ENCODE measurements around the gene CABCOCO1. TPM values are rescaled to one million over a fixed set of nuclear protein-coding genes. Genes with fewer than 3 reads are reported as not detected.

CABCOCO1 gene
- total RNA-seq, 1 donor from 2014 or later = not detected

DNA sequence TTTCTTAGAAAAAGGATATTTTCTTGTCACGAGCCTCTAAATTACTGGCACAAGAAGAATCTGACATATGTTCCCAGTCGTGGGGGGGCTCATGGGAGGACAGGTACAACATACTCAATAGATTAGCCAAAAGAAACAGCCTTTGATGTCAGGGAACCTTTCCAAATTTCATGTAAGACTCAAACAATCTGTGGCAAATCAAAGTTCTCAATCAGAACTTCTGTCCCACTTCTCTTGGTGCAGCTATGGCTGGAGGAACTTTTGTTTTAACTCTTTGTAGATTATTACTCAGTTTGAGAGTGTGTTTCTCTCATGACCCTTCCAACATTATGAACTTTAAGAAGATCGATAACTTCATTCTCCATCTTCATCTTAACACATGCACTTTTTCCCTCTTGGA is 124.4 kb downstream of the CABCOCO1 start:
- Histone ChIP-seq H3K9me3 (ENCODE audit: low read depth) (no peaks in the 10 kb centered on the region), H2AFZ (replicated peaks) (no peak overlapping the region), H3K79me2 (ENCODE audit: low read depth) (no peaks in the 10 kb centered on the region), H3F3A (ENCODE audit: low read depth) (no peaks in the 10 kb centered on the region), H3K36me3 (no peaks in the 10 kb centered on the region), H3K4me2 (no peak overlapping the region), H3K27ac (no peak overlapping the region), H3K4me1 (no peaks in the 10 kb centered on the region), H3K27me3 (no peaks in the 10 kb centered on the region), H4K20me1 (ENCODE audit: low read depth) (no peaks in the 10 kb centered on the region), H3K4me3 (no peak overlapping the region), H3K9ac (no peak overlapping the region)
- H3K36me3 Mint-ChIP-seq = no peaks in the 10 kb centered on the region
- peaks cover 5% of the 10 kb centered on the region for H3K27me3 Mint-ChIP-seq (ENCODE audit: insufficient read depth, low read depth)
- no peak overlapping the region for H3K4me3 Mint-ChIP-seq
- TF ChIP-seq, protein P1, sequence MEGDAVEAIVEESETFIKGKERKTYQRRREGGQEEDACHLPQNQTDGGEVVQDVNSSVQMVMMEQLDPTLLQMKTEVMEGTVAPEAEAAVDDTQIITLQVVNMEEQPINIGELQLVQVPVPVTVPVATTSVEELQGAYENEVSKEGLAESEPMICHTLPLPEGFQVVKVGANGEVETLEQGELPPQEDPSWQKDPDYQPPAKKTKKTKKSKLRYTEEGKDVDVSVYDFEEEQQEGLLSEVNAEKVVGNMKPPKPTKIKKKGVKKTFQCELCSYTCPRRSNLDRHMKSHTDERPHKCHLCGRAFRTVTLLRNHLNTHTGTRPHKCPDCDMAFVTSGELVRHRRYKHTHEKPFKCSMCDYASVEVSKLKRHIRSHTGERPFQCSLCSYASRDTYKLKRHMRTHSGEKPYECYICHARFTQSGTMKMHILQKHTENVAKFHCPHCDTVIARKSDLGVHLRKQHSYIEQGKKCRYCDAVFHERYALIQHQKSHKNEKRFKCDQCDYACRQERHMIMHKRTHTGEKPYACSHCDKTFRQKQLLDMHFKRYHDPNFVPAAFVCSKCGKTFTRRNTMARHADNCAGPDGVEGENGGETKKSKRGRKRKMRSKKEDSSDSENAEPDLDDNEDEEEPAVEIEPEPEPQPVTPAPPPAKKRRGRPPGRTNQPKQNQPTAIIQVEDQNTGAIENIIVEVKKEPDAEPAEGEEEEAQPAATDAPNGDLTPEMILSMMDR (IDR thresholded peaks at IDR 0.05) = no peak
- TF ChIP-seq EZH2 (IDR thresholded peaks at IDR 0.05) = no peak
- TF ChIP-seq EZH2phosphoT487 (IDR thresholded peaks at IDR 0.05) = no peak
- H3K27ac Mint-ChIP-seq = no peak overlapping the region
- no peaks in the 10 kb centered on the region for H3K9me3 Mint-ChIP-seq
- no peaks in the 10 kb centered on the region for H3K4me1 Mint-ChIP-seq
- no peak for DNase-seq (ENCODE audit: low spot score)

DNA sequence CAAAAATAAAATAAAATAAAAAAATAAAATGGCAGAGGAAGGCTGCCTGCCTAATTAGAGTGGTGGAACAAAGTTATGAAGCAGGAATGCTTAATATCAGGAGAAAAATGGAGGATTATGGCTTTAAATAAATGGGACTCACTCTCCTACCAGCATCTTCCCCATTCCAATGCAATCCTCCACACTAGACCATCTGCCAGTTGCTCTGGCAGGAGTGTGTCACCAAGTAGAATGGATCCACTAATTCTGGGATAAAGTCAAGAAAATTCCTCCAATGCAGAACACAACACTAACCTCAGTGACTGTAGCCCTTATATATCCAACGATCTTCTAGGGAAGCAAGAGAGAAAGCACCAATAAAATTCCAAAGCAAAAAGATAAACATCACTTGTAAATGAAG is 126.3 kb downstream of the CABCOCO1 start:
- no peaks in the 10 kb centered on the region for H3K9me3 Mint-ChIP-seq
- no peak for TF ChIP-seq EZH2phosphoT487 (IDR thresholded peaks at IDR 0.05)
- TF ChIP-seq, protein P1 (IDR thresholded peaks at IDR 0.05) = no peak
- TF ChIP-seq EZH2 (IDR thresholded peaks at IDR 0.05) = no peak
- Histone ChIP-seq H2AFZ (replicated peaks) (no peak overlapping the region), H4K20me1 (ENCODE audit: low read depth) (no peaks in the 10 kb centered on the region), H3K9me3 (ENCODE audit: low read depth) (no peaks in the 10 kb centered on the region), H3K36me3 (no peaks in the 10 kb centered on the region), H3K27ac (no peak overlapping the region), H3F3A (ENCODE audit: low read depth) (no peaks in the 10 kb centered on the region), H3K4me1 (no peaks in the 10 kb centered on the region), H3K4me2 (no peak overlapping the region), H3K4me3 (no peak overlapping the region), H3K27me3 (no peaks in the 10 kb centered on the region), H3K9ac (no peak overlapping the region), H3K79me2 (ENCODE audit: low read depth) (no peaks in the 10 kb centered on the region)
- H3K27ac Mint-ChIP-seq = no peak overlapping the region
- H3K27me3 Mint-ChIP-seq (ENCODE audit: insufficient read depth, low read depth) = peaks cover 5% of the 10 kb centered on the region
- DNase-seq (ENCODE audit: low spot score) = no peak
- no peaks in the 10 kb centered on the region for H3K36me3 Mint-ChIP-seq
- H3K4me1 Mint-ChIP-seq = peaks cover 3% of the 10 kb centered on the region
- no peak overlapping the region for H3K4me3 Mint-ChIP-seq

DNA sequence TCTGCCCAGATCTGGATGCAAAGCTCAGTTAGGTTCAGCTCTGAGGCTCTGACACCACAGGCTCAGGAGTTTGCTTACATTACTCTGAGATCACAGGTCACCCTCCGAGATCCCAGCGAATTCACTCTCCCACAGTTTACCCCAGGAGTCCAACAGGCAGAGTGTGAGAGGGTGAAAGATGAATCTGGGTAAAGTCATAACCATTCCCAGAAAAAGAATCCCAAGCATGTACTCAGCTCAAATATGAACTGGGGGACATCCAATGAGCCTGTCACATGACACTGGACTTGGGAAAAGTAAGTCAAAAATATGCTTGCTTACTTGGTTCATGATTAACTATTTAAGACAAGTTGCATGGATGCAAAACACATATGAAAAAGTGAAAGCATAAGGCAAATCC is 128.5 kb downstream of the CABCOCO1 start:
- Mint-ChIP-seq H3K36me3 (no peaks in the 10 kb centered on the region), H3K27ac (no peak overlapping the region), H3K9me3 (no peaks in the 10 kb centered on the region), H3K4me3 (no peak overlapping the region), H3K27me3 (ENCODE audit: insufficient read depth, low read depth) (no peaks in the 10 kb centered on the region), H3K4me1 (peaks cover 8% of the 10 kb centered on the region)
- H3K36me3 ChIP-seq = no peaks in the 10 kb centered on the region
- H3K4me1 ChIP-seq = no peaks in the 10 kb centered on the region
- no peaks in the 10 kb centered on the region for H3K27me3 ChIP-seq
- H3K4me3 ChIP-seq = no peak overlapping the region
- H4K20me1 ChIP-seq (ENCODE audit: low read depth) = no peaks in the 10 kb centered on the region
- no peak for DNase-seq (ENCODE audit: low spot score)
- H3K9ac ChIP-seq = no peak overlapping the region
- TF ChIP-seq, protein P1 (IDR thresholded peaks at IDR 0.05) = no peak
- no peak for TF ChIP-seq EZH2phosphoT487 (IDR thresholded peaks at IDR 0.05)
- no peak overlapping the region for H3K4me2 ChIP-seq
- H3K9me3 ChIP-seq (ENCODE audit: low read depth) = no peaks in the 10 kb centered on the region
- H3F3A ChIP-seq (ENCODE audit: low read depth) = no peaks in the 10 kb centered on the region
- H2AFZ ChIP-seq (replicated peaks) = no peak overlapping the region
- H3K27ac ChIP-seq = no peak overlapping the region
- H3K79me2 ChIP-seq (ENCODE audit: low read depth) = no peaks in the 10 kb centered on the region

Data from neural progenitor cell (in vitro differentiated cells).